Measurements from ENCODE around the gene TTC23.

The TTC23 gene

DNA sequence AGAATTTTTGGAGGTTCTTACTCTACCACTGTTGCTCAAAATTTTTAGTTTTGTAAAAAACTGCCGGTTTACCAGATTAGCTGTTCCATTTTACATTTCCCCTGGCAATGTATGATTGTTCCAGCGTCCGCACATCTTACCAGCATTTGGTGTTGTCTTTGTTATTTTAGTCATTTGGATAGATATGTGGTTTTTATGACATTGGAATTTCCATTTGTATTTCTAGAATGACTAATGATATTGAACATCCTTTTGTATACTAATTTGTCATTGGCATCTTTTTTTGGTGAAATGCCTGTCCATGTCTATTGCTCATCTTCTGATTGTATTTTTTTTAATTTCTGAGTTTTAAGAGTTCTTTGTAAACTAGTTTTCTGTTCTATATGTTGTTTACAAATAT lies 30.4 kb upstream of the TTC23 start:
- TF ChIP-seq, protein P1, sequence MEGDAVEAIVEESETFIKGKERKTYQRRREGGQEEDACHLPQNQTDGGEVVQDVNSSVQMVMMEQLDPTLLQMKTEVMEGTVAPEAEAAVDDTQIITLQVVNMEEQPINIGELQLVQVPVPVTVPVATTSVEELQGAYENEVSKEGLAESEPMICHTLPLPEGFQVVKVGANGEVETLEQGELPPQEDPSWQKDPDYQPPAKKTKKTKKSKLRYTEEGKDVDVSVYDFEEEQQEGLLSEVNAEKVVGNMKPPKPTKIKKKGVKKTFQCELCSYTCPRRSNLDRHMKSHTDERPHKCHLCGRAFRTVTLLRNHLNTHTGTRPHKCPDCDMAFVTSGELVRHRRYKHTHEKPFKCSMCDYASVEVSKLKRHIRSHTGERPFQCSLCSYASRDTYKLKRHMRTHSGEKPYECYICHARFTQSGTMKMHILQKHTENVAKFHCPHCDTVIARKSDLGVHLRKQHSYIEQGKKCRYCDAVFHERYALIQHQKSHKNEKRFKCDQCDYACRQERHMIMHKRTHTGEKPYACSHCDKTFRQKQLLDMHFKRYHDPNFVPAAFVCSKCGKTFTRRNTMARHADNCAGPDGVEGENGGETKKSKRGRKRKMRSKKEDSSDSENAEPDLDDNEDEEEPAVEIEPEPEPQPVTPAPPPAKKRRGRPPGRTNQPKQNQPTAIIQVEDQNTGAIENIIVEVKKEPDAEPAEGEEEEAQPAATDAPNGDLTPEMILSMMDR (IDR thresholded peaks at IDR 0.05; ENCODE audit: extremely low read depth, missing control alignments), result no peak

DNA sequence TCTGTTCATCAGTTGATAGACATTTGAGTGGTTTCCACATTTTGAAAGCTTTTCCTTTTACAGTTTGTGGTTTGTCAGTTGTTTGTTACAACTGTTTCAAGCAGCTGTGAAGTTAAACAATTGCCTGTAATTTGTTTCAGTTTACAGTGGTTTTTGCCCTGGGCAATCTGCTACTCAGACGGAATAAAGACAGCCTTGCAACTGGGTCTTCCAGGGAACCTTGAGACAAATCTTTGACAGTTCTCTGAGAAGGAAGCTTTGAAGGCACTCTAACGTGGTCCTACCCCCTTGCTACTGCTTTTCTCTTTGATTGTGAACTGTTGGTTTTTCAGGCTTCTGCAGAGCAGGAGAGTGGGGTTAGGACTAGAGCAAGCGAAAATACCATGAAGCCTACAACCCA lies 29.9 kb upstream of the TTC23 start:
- TF ChIP-seq, protein P1 (IDR thresholded peaks at IDR 0.05; ENCODE audit: extremely low read depth, missing control alignments), result no peak
- DNase-seq (ENCODE audit: low spot score), result no peak

More for the DNA sequence above, 30.4 kb upstream of the TTC23 start:
- DNase-seq (ENCODE audit: low spot score), result no peak

DNA sequence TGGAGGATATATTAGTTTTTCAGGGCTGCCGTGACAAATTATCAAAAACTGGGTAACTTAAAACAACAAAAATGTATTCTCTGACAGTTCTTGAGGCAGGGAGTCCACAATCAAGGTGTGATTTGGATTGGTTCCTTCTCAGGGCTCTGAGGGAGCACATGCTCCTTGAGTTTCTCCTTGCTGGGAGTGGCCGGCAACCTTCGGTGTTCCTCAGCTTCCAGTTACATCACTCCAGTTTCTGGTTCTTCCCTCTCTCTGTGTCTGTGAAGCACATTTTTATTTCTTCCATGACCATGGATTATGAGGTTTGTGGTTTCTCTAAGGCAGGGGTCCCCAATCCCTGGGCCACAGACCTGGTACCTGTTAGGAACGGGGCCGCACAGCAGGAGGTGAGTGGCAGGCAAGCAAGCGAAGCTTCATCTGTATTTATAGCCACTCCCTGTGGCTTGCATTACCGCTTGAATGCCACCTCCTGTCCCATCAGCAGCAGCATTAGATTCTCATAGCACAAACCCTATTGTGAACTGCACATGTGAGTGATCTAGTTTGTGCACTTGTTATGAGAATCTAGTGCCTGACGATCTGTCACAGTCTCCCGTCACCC lies 26.2 kb upstream of the TTC23 start:
- DNase-seq (ENCODE audit: low spot score), result no peak
- TF ChIP-seq, protein P1 (IDR thresholded peaks at IDR 0.05; ENCODE audit: extremely low read depth, missing control alignments), result no peak

DNA sequence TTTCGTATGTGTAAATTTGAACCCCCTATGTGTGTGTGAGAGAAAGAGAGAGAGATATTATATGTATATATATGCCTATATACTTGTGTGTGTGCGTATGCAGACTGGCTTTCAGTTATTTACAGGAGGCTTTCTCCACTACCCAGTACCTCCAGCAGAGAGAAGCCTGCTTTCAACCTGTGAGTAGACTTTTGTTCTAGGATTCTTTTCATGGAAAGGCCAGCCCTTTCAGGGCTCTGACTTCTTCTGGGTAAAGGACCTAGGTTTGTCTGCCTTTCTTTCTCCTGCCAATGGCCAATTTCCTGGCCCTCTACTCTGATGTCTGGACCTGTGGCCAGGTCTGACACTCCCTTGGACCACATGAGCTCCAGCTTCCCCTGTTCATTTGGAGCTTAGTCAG lies 25.7 kb upstream of the TTC23 start:
- DNase-seq (ENCODE audit: low spot score), result no peak
- TF ChIP-seq, protein P1 (IDR thresholded peaks at IDR 0.05; ENCODE audit: extremely low read depth, missing control alignments), result no peak

DNA sequence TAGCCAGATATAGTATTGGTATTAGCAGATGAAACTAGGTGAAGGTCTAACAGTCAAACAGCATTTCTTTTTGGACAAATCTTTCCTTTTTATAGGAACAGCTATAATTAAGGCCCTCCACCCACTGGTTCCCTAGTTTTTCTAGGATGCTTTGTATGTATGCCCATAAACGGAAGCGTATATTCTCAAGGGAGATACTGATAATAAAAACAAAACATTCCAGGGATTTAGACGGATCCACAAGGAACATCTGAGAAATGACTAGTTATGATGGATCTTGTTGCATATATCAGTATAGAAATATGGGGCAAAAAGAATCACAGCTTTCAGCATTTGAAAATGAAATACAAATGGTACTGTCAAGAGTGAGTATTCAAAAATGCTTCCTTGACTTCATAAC lies 24.4 kb upstream of the TTC23 start:
- TF ChIP-seq, protein P1 (IDR thresholded peaks at IDR 0.05; ENCODE audit: extremely low read depth, missing control alignments), result no peak
- no peak for DNase-seq (ENCODE audit: low spot score)

DNA sequence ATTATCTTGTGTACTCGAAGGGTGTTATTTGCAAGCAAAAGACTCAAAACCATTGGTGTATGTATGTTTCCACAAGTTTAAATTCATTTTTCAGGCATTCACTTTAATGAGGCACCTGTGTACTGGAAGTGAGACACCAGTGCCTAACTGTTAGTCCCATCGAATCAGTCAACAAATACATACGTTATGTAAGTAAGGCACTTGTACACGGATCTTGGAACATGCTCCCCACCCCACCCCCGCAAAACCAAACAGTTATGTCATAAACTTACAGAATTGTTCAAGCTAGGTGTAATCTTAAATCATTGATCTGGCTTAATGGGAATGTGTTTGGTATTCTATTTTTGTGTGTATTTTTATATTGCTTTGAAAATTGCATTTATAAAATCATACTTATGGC lies 19.1 kb upstream of the TTC23 start:
- TF ChIP-seq, protein P1 (IDR thresholded peaks at IDR 0.05; ENCODE audit: extremely low read depth, missing control alignments), result no peak

DNA sequence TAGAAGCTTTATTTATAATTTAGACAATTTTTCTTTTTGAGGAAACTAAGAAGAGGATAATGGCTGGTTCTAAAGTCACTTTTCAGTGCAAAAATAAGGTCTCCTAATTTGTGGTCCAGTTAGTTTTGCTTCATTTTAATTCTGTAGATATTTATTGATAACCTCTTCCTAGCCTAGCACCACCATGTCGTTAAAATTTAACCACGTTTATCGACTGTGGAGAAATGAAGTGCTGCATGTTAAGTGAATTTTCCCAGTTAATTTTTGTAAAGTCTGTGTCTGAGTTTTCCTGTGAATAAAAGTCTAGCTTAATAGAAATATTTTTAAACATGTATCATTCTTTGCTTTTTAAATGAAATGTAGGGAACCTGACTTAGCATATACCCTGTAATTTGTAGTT lies 18.6 kb upstream of the TTC23 start:
- TF ChIP-seq, protein P1 (IDR thresholded peaks at IDR 0.05; ENCODE audit: extremely low read depth, missing control alignments), result no peak

More for the DNA sequence above, 19.1 kb upstream of the TTC23 start:
- DNase-seq (ENCODE audit: low spot score), result no peak

More for the DNA sequence above, 18.6 kb upstream of the TTC23 start:
- no peak for DNase-seq (ENCODE audit: low spot score)

Data from GM20000 (cell line).